Kidney (tissue), 14 donors: ENCODE results near the gene TBX15. TPM values are rescaled to one million over a fixed set of nuclear protein-coding genes. Genes with fewer than 3 reads are reported as not detected.
"Not testable (repeated sequence)": the region's sequence is repeated elsewhere in the genome, so short reads cannot be mapped to it uniquely, and the experiment has no call there.

ENCODE experiments used
- DNase-seq, 5 donors: peaks; one replicate each; pipeline ENCODE4 v3.0.0-alpha.2; 2013 to 2020
- FAIRE-seq: peaks from 2 replicates; lab custom pipeline; 2012; peaks lifted over from hg19 to GRCh38; lab: Jason Lieb, UNC
- H3K27ac ChIP-seq, 2 donors: one replicate each; pipeline ENCODE4 v1.7.0; 2013; ENCODE audit warnings: low read depth in 2 of 2, low read length in 2 of 2, inconsistent platforms in 1 of 2
- H3K27me3 ChIP-seq: one replicate; pipeline ENCODE4 v1.7.1; 2013; ENCODE audit warnings: low read length, inconsistent platforms; ENCODE audit not compliant: control insufficient read depth, insufficient read depth
- H3K36me3 ChIP-seq, 3 donors: one replicate each; pipeline versions ENCODE4 v1.7.0 to v1.7.1; 2013; ENCODE audit warnings: low read length in 3 of 3, control low read depth in 1 of 3, inconsistent platforms in 1 of 3; ENCODE audit not compliant: insufficient read depth in 3 of 3, control insufficient read depth in 2 of 3
- H3K4me1 ChIP-seq, 3 donors: one replicate each; pipeline versions ENCODE4 v1.7.0 to v1.7.1; 2013; ENCODE audit warnings: low read length in 3 of 3, inconsistent platforms in 1 of 3, low read depth in 1 of 3; ENCODE audit not compliant: control insufficient read depth in 2 of 3, insufficient read depth in 2 of 3
- H3K4me3 ChIP-seq, 3 donors: one replicate each; pipeline versions ENCODE4 v1.7.0 to v1.8.1; 2013; ENCODE audit warnings: low read length in 3 of 3, control low read depth in 1 of 3, inconsistent platforms in 1 of 3
- H3K9ac ChIP-seq, 3 donors: one replicate each; pipeline versions ENCODE4 v1.7.0 to v1.7.1; 2013; ENCODE audit warnings: low read length in 3 of 3, control low read depth in 1 of 3, inconsistent platforms in 1 of 3
- H3K9me3 ChIP-seq, 3 donors: one replicate each; pipeline versions ENCODE4 v1.7.0 to v1.7.1; 2013; ENCODE audit warnings: low read length in 3 of 3, control low read depth in 1 of 3, inconsistent platforms in 1 of 3; ENCODE audit not compliant: control insufficient read depth in 2 of 3, insufficient read depth in 1 of 3
- CTCF ChIP-seq: IDR thresholded peaks from 3 replicates; pipeline ENCODE4 v1.5.1; 2012; ENCODE audit warnings: mild to moderate bottlenecking, moderate library complexity, borderline replicate concordance; ENCODE audit not compliant: insufficient read depth; ENCODE audit errors: extremely low read depth
- intact Hi-C: fragments of 100-400 bp; cut with DNase I; formaldehyde crosslinking; loops from one replicate; pipeline ENCODE4 v1.11.1; 2022
- polyA plus RNA-seq: library from polyadenylated mRNA; stranded (reverse); fragments of 350-450 nt; fragmentation: Illumina TruSeq; extraction: RNeasy Lipid Tissue Mini Kit (QIAGEN cat#74804); gene quantifications from one replicate; pipeline ENCODE4 v1.2.3, GENCODE V29; 2014; ENCODE audit warnings: low read depth, low replicate concordance; ENCODE audit not compliant: insufficient read depth
- total RNA-seq: library from RNA; stranded (reverse); fragmentation: NEBNext Ultra II Directional; extraction: Animal tissue kit (Norgen Biotek cat#: 25700); gene quantifications from one replicate; pipeline ENCODE4 v1.2.1, GENCODE V29; 2021
- donor health status: control.
- donor health status: control.
- donor health status: control.
- donor health status: control.
- donor health status: control.
- donor health status: DM: yes; HTN: yes; CAD: no.
- donor health status: Normal renal cell carcinoma (clear cell type).

TBX15 gene
- total and polyA plus RNA-seq, 2 donors from 2014 or later = 0.82 TPM; not detected in 1

DNA sequence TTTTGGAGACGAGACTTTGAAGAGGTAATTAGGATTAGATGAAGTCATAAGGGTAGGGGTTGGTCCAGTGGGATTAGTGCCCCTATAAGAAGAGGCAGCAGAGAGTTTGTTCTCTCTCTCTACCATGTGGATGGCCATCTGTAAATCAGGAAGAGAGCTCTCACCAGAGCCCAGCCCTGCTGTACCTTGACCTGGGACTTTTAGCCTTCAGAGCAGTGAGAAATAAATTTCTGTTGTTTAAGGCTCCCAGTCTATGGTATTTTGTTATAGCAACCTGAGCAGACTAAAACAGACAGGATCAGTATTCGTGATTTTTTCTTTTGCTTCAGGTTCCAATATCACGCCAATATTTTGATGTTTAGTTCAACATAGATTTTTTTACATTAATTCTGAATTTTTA, 30.0 kb downstream of the TBX15 start:
- H3K9me3 ChIP-seq = no peaks in the 10 kb centered on the region
- no peak overlapping the region for H3K9ac ChIP-seq
- H3K27me3 ChIP-seq = no peaks in the 10 kb centered on the region
- no peak for FAIRE-seq
- intact Hi-C loops = no loop called here
- H3K4me3 ChIP-seq = no peak overlapping the region
- H3K36me3 ChIP-seq = no peaks in the 10 kb centered on the region
- no peak for TF ChIP-seq CTCF
- peaks cover 0 to 5% (median 2%) of the 10 kb centered on the region in 3 donors for H3K4me1 ChIP-seq
- H3K27ac ChIP-seq = no peak overlapping the region
- DNase-seq = no peak

GRCh38 chr1:118957579-118957978, 30.6 kb downstream of the TBX15 start:
- not testable (repeated sequence) for FAIRE-seq, H3K9me3 ChIP-seq, H3K4me1 ChIP-seq

GRCh38 chr1:118954301-118954905, 33.7 kb downstream of the TBX15 start:
- Histone ChIP-seq H3K4me3 (no peak overlapping the region), H3K9me3 (no peaks in the 10 kb centered on the region), H3K4me1 (peaks cover 0 to 3% (median 0%) of the 10 kb centered on the region in 3 donors), H3K36me3 (no peaks in the 10 kb centered on the region), H3K27me3 (no peaks in the 10 kb centered on the region), H3K27ac (no peak overlapping the region), H3K9ac (no peak overlapping the region)
- intact Hi-C loops = no loop called here
- no peak for TF ChIP-seq CTCF
- FAIRE-seq = no peak
- no peak for DNase-seq

More at GRCh38 chr1:118957579-118957978, 30.6 kb downstream of the TBX15 start:
- H3K4me3 ChIP-seq, H3K36me3 ChIP-seq, intact Hi-C loops, H3K9ac ChIP-seq, H3K27me3 ChIP-seq, DNase-seq, H3K27ac ChIP-seq: not testable (repeated sequence)

DNA sequence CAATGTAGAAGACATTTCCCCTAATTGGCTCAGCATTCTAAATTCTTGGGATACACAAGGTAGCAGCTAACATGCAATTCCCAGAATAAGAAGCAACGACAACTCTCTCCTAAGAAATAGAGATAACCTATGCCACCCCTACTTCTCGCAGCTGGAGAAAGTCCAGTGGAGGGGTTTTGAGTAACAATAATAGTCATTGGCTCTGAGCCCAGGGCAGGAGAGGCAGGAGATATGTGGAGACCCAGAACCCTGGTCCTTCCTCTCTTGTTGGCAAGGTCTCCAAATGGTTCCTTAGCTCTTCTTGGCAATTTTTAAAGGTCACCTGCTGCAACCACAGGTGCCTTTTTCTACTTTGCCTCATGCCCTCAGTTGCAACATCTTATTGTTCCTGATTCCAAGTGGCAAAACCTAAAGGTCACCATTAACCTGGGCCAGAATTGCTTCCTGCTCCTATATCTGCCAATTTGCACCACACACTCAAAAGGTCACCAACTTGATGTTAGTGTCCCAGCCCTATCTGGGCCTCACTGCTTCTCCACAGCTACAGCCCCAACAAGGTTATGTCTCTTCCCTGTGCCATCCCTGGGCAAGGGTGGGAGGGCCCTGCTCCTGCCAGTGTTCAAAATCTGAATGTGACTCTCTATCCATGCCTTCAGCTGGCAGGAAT, 36.7 kb downstream of the TBX15 start:
- Histone ChIP-seq H3K27me3 (no peaks in the 10 kb centered on the region), H3K9ac (no peak overlapping the region), H3K27ac (no peak overlapping the region), H3K9me3 (no peaks in the 10 kb centered on the region), H3K4me1 (no peaks in the 10 kb centered on the region), H3K36me3 (no peaks in the 10 kb centered on the region), H3K4me3 (no peak overlapping the region)
- no peak for TF ChIP-seq CTCF
- DNase-seq (no peak), FAIRE-seq (no peak)
- intact Hi-C loops = no loop called here
